ENCODE data around the gene TTC32. TPM values are rescaled to one million over a fixed set of nuclear protein-coding genes. Genes with fewer than 3 reads are reported as not detected.
"Not testable (repeated sequence)": the region's sequence is repeated elsewhere in the genome, so short reads cannot be mapped to it uniquely, and the experiment has no call there.

Gene TTC32
- total RNA-seq, 1 experiment from 2014 or later = 6.0 TPM

DNA sequence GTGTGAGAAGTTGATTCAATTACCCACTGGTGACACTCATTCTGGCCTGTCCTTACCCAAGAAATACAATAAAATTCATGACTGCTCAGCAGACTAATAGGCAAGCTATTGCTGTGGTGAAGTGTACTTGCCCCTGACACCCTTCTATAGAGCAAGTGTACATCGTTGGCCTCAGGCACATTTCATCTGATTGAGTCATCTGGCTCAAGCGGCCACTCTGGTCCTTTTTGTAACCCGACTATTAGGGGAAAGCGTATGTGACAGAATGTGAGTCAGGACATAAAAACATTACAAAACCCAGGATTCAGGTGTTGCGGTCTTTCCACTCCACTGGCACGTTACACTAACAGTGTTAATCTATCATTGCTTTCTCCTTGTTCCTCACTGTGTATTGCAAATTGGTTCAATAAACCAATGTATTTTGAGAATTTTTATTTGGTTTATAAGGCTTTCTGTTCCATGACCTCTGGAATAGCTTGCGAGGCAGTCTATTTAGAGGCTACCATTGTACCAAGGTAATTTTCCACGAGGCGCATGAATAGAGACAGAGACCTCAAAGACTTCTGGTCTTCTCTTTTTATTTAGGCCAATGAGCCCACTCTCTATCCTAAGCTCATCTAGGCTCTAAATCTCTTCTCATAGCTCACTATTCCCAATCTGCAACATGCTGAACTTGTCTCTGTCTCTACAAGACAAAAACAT, 10.2 kb upstream of the TTC32 start:
- Histone ChIP-seq H3K4me3 (no peak overlapping the region), H3K9me3 (no peaks in the 10 kb centered on the region), H3K36me3 (no peaks in the 10 kb centered on the region; the same call in 1 of the 2 replicates), H3K27me3 (no peaks in the 10 kb centered on the region)
- peak; percentile 48 for DNase-seq

DNA sequence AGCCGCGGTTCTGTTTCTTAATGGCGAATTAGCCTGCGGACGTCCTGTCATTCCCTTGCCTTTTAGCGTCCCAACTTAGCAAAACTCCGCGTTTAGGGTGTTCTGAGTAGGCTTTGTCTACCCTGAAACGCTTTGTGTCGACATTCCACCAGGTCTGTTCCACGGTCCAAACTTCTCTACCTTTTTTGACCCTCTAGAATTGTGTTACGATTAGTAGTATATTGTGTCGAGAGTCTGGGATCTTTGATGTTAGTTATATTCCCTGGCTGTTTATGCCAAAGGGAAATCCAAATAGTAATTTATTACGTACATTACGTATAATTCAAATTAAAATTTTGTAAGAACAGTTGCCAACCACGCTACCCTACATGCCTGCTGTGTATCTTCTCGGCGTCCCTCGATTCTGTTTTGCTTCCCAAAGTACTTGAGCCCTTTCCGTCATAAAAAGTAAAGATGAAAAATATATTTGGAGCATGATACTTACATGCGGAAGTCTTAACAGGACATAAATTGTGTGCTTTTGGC, 495 bp upstream of the TTC32 start:
- no peaks in the 10 kb centered on the region for H3K27me3 ChIP-seq
- DNase-seq = no peak
- no peaks in the 10 kb centered on the region for H3K9me3 ChIP-seq
- H3K4me3 ChIP-seq = peak overlapping the region; percentile 74
- no peaks in the 10 kb centered on the region for H3K36me3 ChIP-seq

DNA sequence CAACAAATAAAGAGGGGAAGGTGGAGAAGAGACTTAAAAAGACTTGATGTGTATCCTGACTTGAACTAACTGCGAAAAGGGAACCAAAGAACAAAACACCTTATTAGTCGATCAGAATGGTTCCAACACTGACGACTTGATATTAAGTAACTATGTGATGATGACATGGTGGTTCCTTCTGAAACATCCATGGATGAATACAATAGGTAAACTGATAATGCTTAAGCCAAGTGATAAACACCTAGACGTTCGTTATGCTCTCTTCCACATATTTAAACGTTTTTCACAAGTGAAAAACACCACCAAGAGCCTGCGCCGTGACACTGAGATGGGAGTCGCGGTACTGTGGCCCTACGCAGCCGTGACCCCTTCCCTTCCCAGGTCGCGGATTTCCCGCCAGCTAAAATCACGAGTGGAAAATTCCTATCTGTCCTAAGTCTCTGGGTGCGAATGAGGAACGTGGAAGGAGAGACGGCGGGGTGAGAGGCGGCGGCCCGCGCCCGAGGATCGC, 797 bp downstream of the TTC32 start:
- DNase-seq = no peak
- Histone ChIP-seq H3K27me3 (no peaks in the 10 kb centered on the region), H3K36me3 (no peaks in the 10 kb centered on the region; the same call in 1 of the 2 replicates), H3K9me3 (no peaks in the 10 kb centered on the region), H3K4me3 (peak overlapping the region; percentile 74)

DNA sequence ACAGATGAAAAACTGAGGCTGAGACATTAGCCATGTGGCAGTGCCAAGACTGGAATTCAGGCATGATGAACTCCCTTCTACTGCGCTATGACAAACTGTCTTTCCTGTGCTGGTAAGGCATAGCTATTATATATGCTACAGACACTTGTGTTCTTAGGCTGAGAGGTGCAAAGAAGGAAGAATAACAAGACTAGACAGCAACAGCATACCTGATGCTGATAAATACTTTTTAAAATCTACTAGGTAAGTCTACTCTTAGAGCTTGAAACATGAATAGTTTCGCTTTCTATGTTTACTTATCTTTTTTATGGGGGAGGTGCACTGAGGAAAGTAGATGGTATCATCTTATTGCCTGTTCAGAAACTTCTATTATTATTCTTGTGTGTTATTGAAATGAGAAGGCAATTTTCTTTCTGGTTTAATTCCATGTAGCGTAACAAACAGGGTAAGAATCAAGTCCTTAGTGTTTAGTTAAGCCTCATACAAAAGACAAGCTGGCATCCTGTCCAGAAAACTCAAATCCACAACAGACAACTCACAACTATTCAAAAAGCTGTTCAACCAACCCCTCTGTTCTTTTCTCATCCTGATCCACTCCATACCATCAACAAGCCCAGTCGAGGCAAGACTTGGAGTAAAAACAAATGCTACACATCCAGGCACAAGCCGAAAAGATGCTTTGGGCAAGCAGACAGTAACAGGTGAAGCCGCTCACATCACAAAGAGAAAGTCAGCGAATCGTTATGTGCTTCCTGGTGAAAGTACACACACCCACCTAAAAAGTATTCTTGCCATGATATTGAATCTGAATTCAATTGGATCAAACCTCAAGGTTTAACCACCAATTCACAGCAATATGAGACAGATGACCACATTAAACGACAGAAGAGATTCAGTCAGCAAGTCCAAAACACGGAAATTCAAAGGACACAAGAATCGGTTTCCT, 1.5 kb downstream of the TTC32 start:
- DNase-seq = no peak

DNA sequence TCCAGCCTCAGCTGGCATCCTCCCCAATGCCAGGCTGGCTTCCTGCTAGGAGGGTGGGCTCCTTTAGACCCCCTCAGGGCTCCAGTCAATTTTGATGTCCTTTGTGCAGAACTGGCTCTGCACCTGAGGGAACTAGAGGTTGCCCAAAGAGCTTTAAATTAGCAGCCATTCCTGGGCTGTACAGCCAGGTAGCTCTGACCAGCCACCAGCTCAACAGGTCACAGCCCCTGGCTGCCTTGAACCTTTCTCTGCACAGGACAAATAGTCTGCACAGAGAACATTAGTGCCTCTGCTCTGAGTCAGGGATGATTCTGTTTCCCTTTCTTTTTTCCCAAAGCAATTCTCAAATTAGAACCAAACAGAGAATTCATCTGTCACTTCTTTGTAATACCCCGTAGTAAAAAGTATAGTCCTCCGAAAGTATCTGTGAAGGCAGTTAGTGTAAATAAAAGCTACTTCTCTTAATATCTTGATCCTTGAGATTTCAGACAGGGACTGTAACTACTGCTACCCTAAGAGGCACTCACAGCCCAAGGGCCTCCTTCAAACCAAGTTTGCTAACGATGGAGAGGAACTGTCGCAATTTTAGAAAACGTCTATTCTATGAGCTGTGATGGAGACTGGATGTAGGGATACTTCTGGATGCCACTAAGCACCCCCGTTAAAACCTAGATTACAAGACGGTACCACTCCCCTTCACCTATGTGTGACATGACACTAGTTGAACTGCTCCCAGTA, 3.0 kb downstream of the TTC32 start:
- no peaks in the 10 kb centered on the region for H3K9me3 ChIP-seq
- no peaks in the 10 kb centered on the region; the same call in 1 of the 2 replicates for H3K36me3 ChIP-seq
- H3K27me3 ChIP-seq = no peaks in the 10 kb centered on the region
- no peak for DNase-seq
- no peak overlapping the region for H3K4me3 ChIP-seq

More for the DNA sequence above, 1.5 kb downstream of the TTC32 start:
- no peaks in the 10 kb centered on the region for H3K27me3 ChIP-seq
- peak overlapping the region; percentile 74 for H3K4me3 ChIP-seq
- H3K36me3 ChIP-seq = no peaks in the 10 kb centered on the region; the same call in 1 of the 2 replicates
- H3K9me3 ChIP-seq = no peaks in the 10 kb centered on the region

DNA sequence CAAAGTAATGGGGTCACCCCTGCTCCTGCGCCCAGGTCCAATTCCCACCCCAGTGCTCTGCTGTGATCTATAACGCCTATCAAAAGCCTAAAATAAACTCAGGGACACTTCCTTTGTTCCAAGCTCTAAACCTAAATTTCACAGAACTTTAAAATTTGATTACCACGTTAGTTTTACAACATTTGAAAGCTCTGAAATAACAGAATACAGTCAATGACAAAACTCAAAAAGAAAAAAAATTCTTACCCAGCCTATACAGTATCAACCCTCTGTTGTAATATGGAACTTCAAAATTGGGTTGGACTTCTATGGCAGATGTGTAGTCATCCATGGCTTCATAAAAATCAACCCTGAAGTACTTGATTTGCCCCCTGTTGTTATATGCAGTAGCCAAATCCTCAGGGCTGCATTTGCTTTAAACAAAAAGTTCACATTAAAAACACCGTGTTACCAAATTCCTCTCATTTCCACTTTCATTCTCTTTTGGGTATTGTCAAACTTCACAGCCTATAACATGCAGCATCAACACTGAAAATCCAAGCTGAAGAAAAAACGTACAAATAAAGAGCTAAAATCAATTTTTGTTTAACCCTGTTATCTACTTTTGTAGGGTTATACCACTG, 4.0 kb downstream of the TTC32 start:
- H3K27me3 ChIP-seq = no peaks in the 10 kb centered on the region
- H3K4me3 ChIP-seq = no peak overlapping the region
- H3K9me3 ChIP-seq = no peaks in the 10 kb centered on the region
- DNase-seq = no peak
- H3K36me3 ChIP-seq = no peaks in the 10 kb centered on the region; the same call in 1 of the 2 replicates

DNA sequence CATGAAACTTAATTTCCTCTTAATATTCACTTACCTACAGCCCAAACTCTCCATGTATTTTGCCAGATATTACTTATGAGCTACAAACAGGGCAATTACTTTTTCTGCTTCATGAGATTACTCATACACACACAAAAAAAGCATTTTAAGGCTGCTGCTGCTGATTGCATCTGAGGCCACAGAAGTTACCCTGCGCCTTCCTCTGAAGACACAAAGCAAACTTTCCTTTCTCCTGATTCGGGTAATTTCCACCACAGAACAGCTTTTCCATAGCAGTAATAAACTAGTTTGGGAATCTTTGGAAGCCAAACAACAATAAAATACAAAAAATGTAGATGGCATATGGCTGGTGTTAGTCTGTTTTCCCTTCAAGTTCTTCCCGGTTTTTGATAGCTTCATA, 6.2 kb downstream of the TTC32 start:
- H3K36me3 ChIP-seq = no peaks in the 10 kb centered on the region; the same call in 1 of the 2 replicates
- no peaks in the 10 kb centered on the region for H3K27me3 ChIP-seq
- DNase-seq = no peak
- no peaks in the 10 kb centered on the region for H3K9me3 ChIP-seq
- no peak overlapping the region for H3K4me3 ChIP-seq

DNA sequence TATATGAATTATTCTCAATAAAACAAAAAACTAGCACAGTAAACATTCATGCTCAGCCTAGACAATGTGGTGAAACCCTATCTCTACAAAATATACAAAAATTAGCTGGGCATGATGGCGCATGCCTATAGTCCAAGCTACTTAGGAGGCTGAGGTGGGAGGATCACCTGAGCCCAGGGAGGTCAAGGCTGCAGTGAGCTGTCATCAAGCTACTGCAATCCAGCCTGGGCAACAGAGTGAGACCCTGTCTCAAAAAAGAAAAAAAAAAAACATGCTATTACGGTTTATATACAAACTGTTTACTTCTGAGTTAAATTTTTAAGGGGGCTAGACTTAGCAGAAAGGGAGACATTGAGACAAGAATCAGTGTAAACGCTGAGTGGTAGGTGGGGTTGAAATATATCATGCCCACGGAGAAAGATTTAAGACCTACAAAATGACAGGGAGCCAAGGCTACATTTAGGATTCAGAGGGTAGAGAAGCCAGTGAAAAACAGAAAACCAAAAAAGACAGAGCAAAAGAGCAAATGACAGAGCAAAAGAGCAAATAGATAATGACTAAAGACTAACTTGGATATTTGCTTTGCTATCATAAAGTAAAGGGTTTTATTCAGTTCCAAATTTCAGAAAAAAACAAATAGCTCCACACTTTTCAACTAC, 7.5 kb downstream of the TTC32 start:
- no peaks in the 10 kb centered on the region; the same call in 1 of the 2 replicates for H3K36me3 ChIP-seq
- no peaks in the 10 kb centered on the region for H3K9me3 ChIP-seq
- no peaks in the 10 kb centered on the region for H3K27me3 ChIP-seq
- H3K4me3 ChIP-seq = no peak overlapping the region
- no peak for DNase-seq

DNA sequence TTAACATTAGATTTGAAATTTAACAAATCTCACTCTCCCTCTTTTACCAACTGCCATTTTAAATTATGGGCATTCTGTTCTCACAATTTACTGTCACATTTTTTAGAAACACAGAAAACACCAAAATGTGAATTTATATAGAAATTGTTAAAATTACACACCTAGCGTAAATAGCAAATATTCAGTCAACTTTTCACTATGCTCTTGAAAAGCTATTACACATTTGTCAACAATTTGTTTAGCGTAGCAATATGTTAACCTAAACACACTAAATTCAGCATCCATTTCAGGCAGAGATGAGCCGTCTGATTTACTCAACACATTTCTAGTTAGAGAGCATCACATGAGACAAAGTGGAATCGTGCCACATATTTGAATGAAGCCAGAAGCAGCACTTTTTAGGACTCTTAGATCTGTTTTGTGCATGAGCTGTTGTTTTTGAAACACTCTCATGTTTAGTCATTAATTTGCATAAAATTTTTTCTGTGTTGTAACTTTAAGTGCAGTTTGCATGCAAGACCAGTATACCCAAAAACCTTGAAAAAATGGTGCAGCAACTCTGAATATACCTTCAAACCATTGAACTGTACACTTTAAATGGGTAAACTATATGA, 8.2 kb downstream of the TTC32 start:
- Histone ChIP-seq H3K27me3 (no peaks in the 10 kb centered on the region), H3K9me3 (no peaks in the 10 kb centered on the region), H3K4me3 (no peak overlapping the region), H3K36me3 (no peaks in the 10 kb centered on the region; the same call in 1 of the 2 replicates)
- no peak for DNase-seq

DNA sequence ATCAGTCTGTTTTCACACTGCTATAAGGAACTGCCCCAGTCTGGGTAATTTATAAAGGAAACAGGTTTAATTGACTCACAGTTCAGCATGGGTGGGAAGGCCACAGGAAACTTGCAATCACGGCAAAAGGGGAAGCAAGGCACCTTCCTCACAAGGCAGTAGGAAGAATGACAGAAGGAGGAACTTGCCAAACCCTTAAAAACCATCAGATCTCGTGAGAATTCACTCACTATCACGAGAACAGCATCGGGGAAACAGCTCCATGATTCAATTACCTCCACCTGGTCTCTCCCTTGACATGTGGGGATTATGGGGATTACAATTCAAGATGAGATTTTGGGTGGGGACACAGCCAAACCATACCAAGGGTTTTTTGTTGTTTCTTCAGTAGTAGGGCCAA, 9.8 kb downstream of the TTC32 start:
- not testable (repeated sequence) for H3K4me3 ChIP-seq, H3K36me3 ChIP-seq, DNase-seq

DNA sequence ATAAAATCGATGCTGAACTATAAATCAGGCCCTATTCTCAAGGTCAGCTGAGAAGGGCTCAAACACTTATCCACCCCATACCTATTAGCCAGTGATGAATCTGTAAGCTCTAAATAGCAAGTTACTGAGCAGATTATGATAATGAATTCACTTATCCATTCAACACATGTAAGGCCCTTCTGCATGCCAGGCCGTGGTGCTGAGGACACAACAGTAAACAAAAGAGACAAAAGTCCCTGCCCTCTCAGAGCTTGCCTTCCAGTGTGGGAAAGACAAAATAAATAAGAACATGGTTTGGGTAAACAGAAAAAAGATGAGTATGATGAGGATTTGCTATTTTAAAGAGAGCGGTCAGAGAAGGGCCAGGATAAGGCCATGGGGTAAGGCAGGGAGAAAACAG, 11.7 kb downstream of the TTC32 start:
- no peaks in the 10 kb centered on the region for H3K27me3 ChIP-seq
- H3K9me3 ChIP-seq = no peaks in the 10 kb centered on the region
- DNase-seq = no peak
- H3K36me3 ChIP-seq = no peaks in the 10 kb centered on the region; the same call in 1 of the 2 replicates
- no peak overlapping the region for H3K4me3 ChIP-seq

More for the DNA sequence above, 9.8 kb downstream of the TTC32 start:
- H3K27me3 ChIP-seq, H3K9me3 ChIP-seq: not testable (repeated sequence)

DNA sequence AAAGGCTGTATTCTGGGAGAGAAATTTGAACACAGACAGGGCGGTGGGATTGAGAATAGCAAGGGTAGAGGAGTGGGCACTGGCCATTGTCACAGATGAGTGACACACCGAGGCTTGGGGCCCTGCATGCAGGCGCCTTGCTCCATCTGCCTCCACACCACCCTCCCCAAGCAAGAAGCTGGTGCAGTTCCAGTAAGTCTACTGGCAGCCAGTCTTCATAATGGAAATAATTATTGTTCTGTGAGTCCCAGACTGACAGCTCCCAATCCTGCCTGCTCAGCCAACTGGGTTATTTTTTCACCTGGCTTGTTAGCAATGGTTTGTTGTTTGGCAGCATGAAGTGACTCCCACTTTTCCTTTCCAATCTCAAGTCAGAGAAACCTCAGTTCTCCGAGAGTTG, 13.0 kb downstream of the TTC32 start:
- Histone ChIP-seq H3K36me3 (no peaks in the 10 kb centered on the region; the same call in 1 of the 2 replicates), H3K4me3 (no peak overlapping the region), H3K27me3 (no peaks in the 10 kb centered on the region), H3K9me3 (no peaks in the 10 kb centered on the region)
- DNase-seq = no peak

DNA sequence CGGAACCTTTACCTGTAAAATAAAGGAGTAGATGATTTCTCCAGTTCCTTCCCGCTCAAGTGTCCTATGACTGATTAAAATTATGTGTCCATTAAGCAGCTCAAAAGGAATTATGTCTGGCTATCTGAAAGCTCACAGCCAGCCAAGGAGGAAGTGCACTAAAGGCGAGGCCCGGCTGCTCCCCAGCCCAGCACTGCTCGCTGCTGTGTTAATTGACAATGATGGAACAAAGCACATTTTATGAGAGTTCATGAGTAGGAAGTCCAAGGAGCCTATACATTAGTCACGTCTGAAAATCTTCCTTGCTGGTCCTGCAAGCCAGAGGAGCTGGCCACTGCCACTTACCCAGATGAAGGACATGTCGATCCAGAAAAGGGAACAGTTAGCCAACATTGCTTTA, 14.3 kb downstream of the TTC32 start:
- no peaks in the 10 kb centered on the region for H3K9me3 ChIP-seq
- no peak for DNase-seq
- H3K36me3 ChIP-seq = no peaks in the 10 kb centered on the region
- no peak overlapping the region for H3K4me3 ChIP-seq
- H3K27me3 ChIP-seq = no peaks in the 10 kb centered on the region

DNA sequence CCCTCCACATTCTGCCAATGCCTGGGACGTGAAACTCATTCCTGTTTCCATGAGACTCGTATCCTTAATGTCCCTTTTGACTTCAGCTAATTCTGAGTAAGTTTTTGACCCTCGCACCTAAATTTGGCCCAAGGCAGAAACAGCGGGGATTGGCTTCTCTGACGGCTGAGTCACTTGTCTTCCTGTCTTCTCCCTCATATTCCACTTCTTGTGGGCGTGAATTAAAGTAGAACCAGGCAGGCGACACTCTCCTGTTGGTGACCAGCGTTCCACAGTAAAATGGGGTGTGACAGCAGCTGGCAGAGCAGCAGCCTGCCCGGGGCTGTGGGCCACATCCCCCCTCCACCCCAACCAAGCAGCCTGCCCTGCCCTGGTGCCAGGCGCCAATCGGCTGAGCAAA, 15.5 kb downstream of the TTC32 start:
- Histone ChIP-seq H3K27me3 (no peaks in the 10 kb centered on the region), H3K36me3 (no peaks in the 10 kb centered on the region), H3K9me3 (no peaks in the 10 kb centered on the region), H3K4me3 (no peak overlapping the region)
- no peak for DNase-seq

DNA sequence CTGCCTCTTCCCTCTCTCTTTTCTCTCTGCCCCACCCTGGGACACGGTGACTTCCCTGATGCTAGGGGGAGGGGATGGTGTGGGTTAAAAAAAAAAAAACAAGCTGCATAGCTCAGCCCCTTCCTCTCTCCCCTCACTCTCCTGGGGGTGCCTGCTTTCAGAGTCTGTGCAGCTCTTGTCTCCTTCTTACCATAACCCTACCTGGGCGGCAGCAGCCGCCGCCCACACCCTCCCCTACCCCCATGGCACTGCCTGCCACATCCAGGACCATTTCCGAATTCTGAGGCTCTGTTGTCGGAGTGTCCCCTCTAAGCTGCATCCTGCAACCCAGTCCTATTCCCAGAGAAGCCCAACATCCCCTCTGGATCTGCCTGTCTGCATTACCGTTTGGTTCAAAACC, 16.0 kb downstream of the TTC32 start:
- Histone ChIP-seq H3K36me3 (no peaks in the 10 kb centered on the region), H3K9me3 (no peaks in the 10 kb centered on the region), H3K4me3 (no peak overlapping the region), H3K27me3 (no peaks in the 10 kb centered on the region)
- DNase-seq = no peak
